Neural cell (in vitro differentiated cells): ENCODE data around the gene ASB4.

Experiments used
- CTCF ChIP-seq: fragments of 450-650 bp; IDR thresholded peaks from 2 replicates; pipeline ENCODE4 v1.5.1; 2014; ENCODE audit warnings: antibody characterized with exemption, mild to moderate bottlenecking, moderate library complexity; ENCODE audit not compliant: poor library complexity, severe bottlenecking
- MXI1 ChIP-seq: fragments of 450-650 bp; conservative IDR thresholded peaks from 2 replicates; pipeline ENCODE4 v1.6.1; 2014; ENCODE audit warnings: antibody characterized with exemption, mild to moderate bottlenecking; ENCODE audit not compliant: poor library complexity, severe bottlenecking

DNA sequence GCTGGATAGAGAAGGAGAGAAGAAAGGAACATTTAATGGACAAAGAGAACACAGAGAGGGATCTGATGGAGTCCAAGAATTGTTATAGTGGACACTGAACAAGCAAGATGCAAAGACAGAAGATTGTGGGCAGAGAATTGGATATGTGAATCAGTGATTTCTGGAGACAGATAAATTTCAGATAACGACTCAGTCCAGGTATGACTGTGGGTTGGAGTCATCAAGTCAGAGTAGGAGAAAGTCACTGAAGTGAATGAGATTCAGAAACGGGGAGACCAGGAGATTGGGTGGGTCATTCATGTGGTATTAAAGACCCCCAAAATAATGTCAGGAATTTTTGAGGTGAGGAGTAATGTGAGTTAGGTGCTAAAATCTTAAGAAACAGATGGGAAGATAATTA lies 23.0 kb downstream of the ASB4 start:
- TF ChIP-seq CTCF (no peak), MXI1 (no peak)
